ENCODE data around the gene MTA1. TPM values are rescaled to one million over a fixed set of nuclear protein-coding genes. Genes with fewer than 3 reads are reported as not detected.

The MTA1 gene
- polyA plus RNA-seq, 2 of the 4 experiments (the other 2 are of a cell fraction): 46.8 to 86.7 TPM

DNA sequence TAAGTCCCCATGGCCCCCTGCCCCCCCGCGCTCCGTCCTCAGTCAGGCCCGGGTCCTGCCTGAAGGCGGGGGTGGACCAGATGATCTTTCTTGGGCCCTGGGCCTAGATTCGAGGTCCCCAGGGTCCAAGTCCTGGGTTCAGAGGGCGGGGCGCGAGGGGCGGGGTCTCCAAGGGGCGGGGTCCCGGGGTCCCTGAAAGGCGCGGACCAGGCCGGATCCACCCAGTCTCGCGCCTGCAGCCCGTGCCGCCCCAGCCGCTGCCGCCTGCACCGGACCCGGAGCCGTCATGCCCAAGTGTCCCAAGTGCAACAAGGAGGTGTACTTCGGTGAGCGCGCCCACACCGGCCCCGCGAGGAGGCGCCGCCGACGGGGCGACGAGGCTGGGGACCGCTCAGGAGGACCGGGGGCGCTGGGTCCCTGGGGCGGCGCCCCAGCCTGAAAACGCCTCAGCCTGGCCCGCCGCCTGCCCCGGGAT, 67.4 kb downstream of the MTA1 start:
- ATAC-seq: peak in 1 of 2 experiments; percentile 3; a peak in 2 of 6 replicates
- 0% methylated on average over 18 of the region's 45 CpGs for WGBS (ENCODE audit: missing lambda C conversion rate)
- CTCF ChIA-PET: interaction anchor here (0.9 to 1.6 kb wide), 7 partner anchors 15 to 397 kb away, joined by 3 to 7 read pairs (median 4); no protein-coding TSS in a partner anchor

DNA sequence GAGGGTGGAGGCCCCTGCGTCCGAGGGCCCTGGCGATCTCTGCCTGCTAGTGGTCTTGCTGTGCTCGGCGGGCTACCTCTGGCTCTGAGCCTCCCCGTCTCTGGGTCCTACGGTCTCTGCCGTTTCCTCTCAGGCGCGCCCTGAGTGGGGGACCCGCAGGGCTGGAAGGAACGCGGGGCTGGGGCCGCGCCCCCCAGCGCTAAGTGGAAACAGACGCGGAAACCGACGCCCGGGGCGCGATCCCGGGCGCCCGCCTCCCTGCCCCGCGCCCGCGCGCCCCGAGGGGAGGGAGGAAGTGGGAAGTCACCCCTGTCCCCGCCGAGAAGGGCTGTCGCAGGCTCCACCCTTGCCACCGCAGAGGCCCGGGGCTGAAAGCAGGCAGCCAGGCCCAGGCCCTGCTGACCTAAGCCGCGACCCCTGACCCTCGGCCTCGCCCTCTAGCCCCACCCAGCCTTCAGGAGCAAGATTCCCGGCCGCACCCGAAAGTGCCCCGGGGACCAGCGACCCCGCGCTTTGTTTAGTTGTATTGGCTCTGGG, 67.9 kb downstream of the MTA1 start:
- TF ChIP-seq, protein P1, sequence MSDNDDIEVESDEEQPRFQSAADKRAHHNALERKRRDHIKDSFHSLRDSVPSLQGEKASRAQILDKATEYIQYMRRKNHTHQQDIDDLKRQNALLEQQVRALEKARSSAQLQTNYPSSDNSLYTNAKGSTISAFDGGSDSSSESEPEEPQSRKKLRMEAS (IDR thresholded peaks at IDR 0.05): 0 out of 2 replicates have a peak, but pooled peaks have one; percentile 28
- TF ChIP-seq RNF2 (IDR thresholded peaks at IDR 0.05; ENCODE audit: borderline replicate concordance, low read depth): 0 out of 2 replicates have a peak, but pooled peaks have one; percentile 5
- no peak for TF ChIP-seq JUNB (IDR thresholded peaks at IDR 0.05)
- TF ChIP-seq, protein P2, sequence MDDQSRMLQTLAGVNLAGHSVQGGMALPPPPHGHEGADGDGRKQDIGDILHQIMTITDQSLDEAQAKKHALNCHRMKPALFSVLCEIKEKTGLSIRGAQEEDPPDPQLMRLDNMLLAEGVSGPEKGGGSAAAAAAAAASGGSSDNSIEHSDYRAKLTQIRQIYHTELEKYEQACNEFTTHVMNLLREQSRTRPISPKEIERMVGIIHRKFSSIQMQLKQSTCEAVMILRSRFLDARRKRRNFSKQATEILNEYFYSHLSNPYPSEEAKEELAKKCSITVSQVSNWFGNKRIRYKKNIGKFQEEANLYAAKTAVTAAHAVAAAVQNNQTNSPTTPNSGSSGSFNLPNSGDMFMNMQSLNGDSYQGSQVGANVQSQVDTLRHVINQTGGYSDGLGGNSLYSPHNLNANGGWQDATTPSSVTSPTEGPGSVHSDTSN (IDR thresholded peaks at IDR 0.05): 0 out of 2 replicates have a peak, but pooled peaks have one; percentile 51
- TF ChIP-seq JUN (IDR thresholded peaks at IDR 0.05): 0 out of 5 replicates have a peak, but pooled peaks of 1 of the 2 experiments have one; percentile 45
- H3K4me2 ChIP-seq: peak overlapping the region; percentile 92
- ChIA-PET POLR2A (no interaction called here), CTCF (interaction anchor here (1.5 to 3.8 kb wide), 3 partner anchors 9 to 48 kb away, joined by 4 to 132 read pairs (median 4); no protein-coding TSS in a partner anchor)
- H3K9me3 ChIP-seq: no peaks in the 10 kb centered on the region
- ATAC-seq: no peak
- H3K4me1 ChIP-seq: peaks cover 67% of the 10 kb centered on the region
- peak overlapping the region; percentile 84 to 99 for H3K27ac ChIP-seq
- no peak for FAIRE-seq
- H3K4me3 ChIP-seq: peak overlapping the region; percentile 59
- no peak for DNase-seq (ENCODE audit: low read depth in 1 of 2, low spot score in 1 of 2)
- WGBS (ENCODE audit: missing lambda C conversion rate): 0% methylated on average over 10 of the region's 48 CpGs

More for the DNA sequence above, 67.4 kb downstream of the MTA1 start:
- POLR2A ChIA-PET: interaction anchor here (1.4 kb wide), 1 partner anchor 41 kb away, joined by 3 read pairs; no protein-coding TSS in a partner anchor
- peak overlapping the region; percentile 59 for H3K4me3 ChIP-seq
- TF ChIP-seq ESRRA (IDR thresholded peaks at IDR 0.05; ENCODE audit: borderline replicate concordance, low read length) (no peak), PHF8 (IDR thresholded peaks at IDR 0.05; ENCODE audit: borderline replicate concordance, low read depth) (0 out of 2 replicates have a peak, but pooled peaks have one; percentile 22), HOXB5 (CRISPR knock-in tag; IDR thresholded peaks at IDR 0.05) (no peak), CHD2 (IDR thresholded peaks at IDR 0.05; ENCODE audit: low read length, partially characterized antibody) (no peak), TFCP2L1 (CRISPR knock-in tag; IDR thresholded peaks at IDR 0.05) (no peak), JUN (IDR thresholded peaks at IDR 0.05) (peak; percentile 71 to 83; a peak in 3 of 5 replicates), POLR2A (IDR thresholded peaks at IDR 0.05; ENCODE audit: low read length) (peak; percentile 98), CEBPB (IDR thresholded peaks at IDR 0.05) (no peak), RFX5 (IDR thresholded peaks at IDR 0.05) (no peak)
- TF ChIP-seq, protein P1 (IDR thresholded peaks at IDR 0.05): peak; percentile 46
- TF ChIP-seq, protein P3, sequence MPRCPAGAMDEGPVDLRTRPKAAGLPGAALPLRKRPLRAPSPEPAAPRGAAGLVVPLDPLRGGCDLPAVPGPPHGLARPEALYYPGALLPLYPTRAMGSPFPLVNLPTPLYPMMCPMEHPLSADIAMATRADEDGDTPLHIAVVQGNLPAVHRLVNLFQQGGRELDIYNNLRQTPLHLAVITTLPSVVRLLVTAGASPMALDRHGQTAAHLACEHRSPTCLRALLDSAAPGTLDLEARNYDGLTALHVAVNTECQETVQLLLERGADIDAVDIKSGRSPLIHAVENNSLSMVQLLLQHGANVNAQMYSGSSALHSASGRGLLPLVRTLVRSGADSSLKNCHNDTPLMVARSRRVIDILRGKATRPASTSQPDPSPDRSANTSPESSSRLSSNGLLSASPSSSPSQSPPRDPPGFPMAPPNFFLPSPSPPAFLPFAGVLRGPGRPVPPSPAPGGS (IDR thresholded peaks at IDR 0.05): peak; percentile 92; the same call in 2 of the 3 replicates
- TF ChIP-seq, protein P2 (IDR thresholded peaks at IDR 0.05): no peak
- TF ChIP-seq, protein P4, sequence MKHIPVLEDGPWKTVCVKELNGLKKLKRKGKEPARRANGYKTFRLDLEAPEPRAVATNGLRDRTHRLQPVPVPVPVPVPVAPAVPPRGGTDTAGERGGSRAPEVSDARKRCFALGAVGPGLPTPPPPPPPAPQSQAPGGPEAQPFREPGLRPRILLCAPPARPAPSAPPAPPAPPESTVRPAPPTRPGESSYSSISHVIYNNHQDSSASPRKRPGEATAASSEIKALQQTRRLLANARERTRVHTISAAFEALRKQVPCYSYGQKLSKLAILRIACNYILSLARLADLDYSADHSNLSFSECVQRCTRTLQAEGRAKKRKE (CRISPR knock-in tag; IDR thresholded peaks at IDR 0.05; ENCODE audit: low read depth): no peak
- peak overlapping the region; percentile 84 to 99 for H3K27ac ChIP-seq
- peak in 1 of 2 experiments; percentile 78 for DNase-seq (ENCODE audit: low read depth in 1 of 2, low spot score in 1 of 2)
- H3K9me3 ChIP-seq: no peaks in the 10 kb centered on the region
- H3K4me2 ChIP-seq: peak overlapping the region; percentile 92
- peaks cover 67% of the 10 kb centered on the region for H3K4me1 ChIP-seq
- FAIRE-seq: no peak
